Gastroesophageal sphincter (tissue), 4 donors: ENCODE data around the gene PROZ. TPM values are rescaled to one million over a fixed set of nuclear protein-coding genes. Genes with fewer than 3 reads are reported as not detected.

Experiments
- ATAC-seq: fragments of 150-250 bp; one replicate; pipeline ENCODE4 v1.9.1; 2016; ENCODE audit warnings: mild to moderate bottlenecking, moderate library complexity
- H3K27ac ChIP-seq, 4 donors: fragments of 200-600 bp; sonication (generic) in 3 of 4; 1 replicate in 3 of 4; 2 replicates in 1 of 4; pipeline ENCODE4 v1.5.1; 2016 to 2019
- H3K27me3 ChIP-seq: fragments of 200-600 bp; sonication (generic); one replicate; pipeline ENCODE4 v1.5.1; 2019
- H3K36me3 ChIP-seq, 2 donors: fragments of 200-600 bp; sonication (generic); one replicate each; pipeline ENCODE4 v1.5.1; 2019; ENCODE audit warnings: control low read depth in 1 of 2
- H3K4me1 ChIP-seq, 3 donors: fragments of 200-600 bp; sonication (generic); 1 replicate in 2 of 3; 2 replicates in 1 of 3; pipeline ENCODE4 v1.5.1; 2016 to 2019; ENCODE audit warnings: control low read depth in 2 of 3
- H3K4me3 ChIP-seq, 2 donors: fragments of 200-600 bp; sonication (generic); one replicate each; pipeline ENCODE4 v1.5.1; 2019; ENCODE audit warnings: mild to moderate bottlenecking in 1 of 2, moderate library complexity in 1 of 2
- H3K9me3 ChIP-seq, 3 donors: fragments of 200-600 bp; sonication (generic); one replicate each; pipeline ENCODE4 v1.5.1; 2017 to 2019; ENCODE audit warnings: control low read depth in 2 of 3
- EP300 ChIP-seq: sonication (generic); formaldehyde crosslinking; IDR thresholded peaks from one replicate; pipeline ENCODE4 v1.6.1; 2017; ENCODE audit warnings: antibody characterized with exemption, mild to moderate bottlenecking
- POLR2A ChIP-seq, 2 donors: fragments of 450-650 bp; IDR thresholded peaks; one replicate each; pipeline ENCODE4 v1.6.1; 2017; ENCODE audit warnings: antibody characterized with exemption in 2 of 2, mild to moderate bottlenecking in 2 of 2, moderate library complexity in 1 of 2
- POLR2AphosphoS5 ChIP-seq: sonication (generic); formaldehyde crosslinking; IDR thresholded peaks from one replicate; pipeline ENCODE4 v1.6.1; 2017; ENCODE audit warnings: antibody characterized with exemption
- WGBS, 2 donors: methylation state at CpG; one replicate each; pipeline ENCODE4 v1.1.5; 2018; ENCODE audit warnings: low coverage in 1 of 2; 5-methylcytosine and 5-hydroxymethylcytosine counted together
- total RNA-seq, 4 donors: library from RNA; depleted of rRNA; stranded (reverse); fragments of >200 nt; gene quantifications; one replicate each; pipeline ENCODE4 v1.1.0, GENCODE V29; 2016
- TF ChIP-seq, protein P1 (sequence below), 4 experiments: fragments of 200-600 bp in 2 of 4; fragments of 450-650 bp in 2 of 4; sonication (generic) in 1 of 4; IDR thresholded peaks; one replicate each; pipeline ENCODE4 v1.5.1; 2017 to 2019; ENCODE audit warnings: antibody characterized with exemption in 4 of 4, mild to moderate bottlenecking in 2 of 4, moderate library complexity in 2 of 4

PROZ gene
- total RNA-seq, 4 donors from 2014 or later: not detected

DNA sequence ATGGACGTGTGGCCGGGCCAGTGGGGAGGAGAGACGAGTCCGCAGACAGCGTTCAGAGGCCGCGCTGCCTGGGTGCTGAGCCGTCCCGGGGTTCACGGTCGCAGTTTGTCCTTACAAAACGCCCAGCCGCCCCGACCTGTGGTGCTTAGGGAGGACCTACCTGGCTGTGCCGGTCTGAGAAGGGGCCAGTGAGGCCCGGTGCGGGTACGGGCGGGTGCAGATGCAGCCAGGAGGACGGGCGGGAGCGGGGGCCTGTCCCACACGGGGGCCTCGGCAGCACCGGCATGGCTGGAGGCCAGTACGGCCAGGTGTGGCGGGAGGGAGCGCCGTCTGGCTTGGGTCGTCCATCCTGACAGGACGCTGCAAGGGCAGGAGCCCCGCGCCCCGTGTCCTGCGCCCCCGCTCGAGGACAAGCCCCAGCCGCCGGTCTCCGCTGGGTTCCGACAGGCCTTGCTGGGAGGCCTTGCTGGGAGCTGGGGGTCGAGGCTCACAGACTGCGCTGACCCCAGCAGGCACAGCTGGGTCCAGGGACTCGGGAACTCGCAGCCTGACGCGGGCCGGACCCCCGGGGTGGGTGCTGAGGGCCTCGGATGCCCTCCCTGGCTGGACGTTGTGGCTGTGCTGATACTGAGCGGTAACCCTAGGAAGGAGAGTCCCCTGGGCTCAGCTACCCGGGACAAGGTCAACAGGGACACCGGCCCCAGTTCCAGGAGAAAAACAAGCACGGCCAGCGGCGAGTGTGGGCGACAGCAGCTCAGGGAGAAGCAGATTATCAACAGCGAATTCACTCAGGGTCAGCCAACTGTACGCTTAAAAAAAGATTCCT lies 5.3 kb upstream of the PROZ start:
- H3K27ac ChIP-seq: peak overlapping the region; percentile 17 to 83 (median 80)

DNA sequence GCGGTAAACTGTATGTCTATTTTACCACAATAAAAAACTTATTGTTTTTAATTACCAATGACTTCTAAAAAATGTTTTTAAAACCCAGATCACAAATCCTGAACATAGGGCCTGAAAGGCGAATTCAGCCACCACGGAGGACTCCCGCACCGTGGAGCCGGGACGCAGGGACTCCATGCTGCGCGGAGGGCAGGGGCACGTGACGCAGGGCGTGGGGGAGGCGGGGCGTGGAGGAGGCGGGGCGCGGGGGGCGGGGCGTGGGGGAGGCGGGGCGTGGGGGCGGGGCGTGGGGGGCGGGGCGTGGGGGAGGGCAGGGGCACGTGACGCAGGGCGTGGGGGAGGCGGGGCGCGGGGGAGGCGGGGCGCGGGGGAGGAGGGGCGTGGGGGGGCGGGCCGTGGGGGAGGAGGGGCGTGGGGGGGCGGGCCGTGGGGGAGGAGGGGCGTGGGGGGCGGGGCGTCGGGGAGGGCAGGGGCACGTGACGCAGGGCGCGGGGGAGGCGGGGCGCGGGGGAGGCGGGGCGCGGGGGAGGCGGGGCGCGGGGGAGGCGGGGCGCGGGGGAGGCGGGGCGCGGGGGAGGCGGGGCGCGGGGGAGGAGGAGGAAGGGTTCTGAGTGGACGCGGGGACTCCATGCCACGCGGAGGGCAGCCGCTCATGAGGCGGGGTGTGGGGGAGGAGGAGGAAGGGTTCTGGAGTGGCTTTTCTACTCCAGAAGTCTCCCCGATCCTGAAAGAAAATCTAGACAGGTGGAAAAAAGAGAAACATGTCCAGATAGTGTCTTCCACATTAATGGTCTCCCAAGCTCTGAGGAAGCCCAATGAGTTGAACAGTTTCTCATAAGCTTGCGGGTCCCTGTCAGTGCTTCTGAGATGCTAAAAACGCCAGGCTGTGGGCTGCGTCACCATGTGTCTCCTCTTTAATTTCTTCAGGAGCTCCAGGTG lies 4.4 kb upstream of the PROZ start:
- 7% methylated on average over 10 of the region's 76 CpGs; no CpG with 5 or more reads in 1 of the 2 donors for WGBS, 2 donors
- Histone ChIP-seq H3K4me3 (peak overlapping the region; percentile 28 to 44), H3K4me1 (peaks cover 0 to 25% (median 7%) of the 10 kb centered on the region in 3 donors)

More for the DNA sequence above, 5.3 kb upstream of the PROZ start:
- H3K4me1 ChIP-seq: peaks cover 0 to 25% (median 7%) of the 10 kb centered on the region in 3 donors
- peak; percentile 35 for ATAC-seq
- H3K4me3 ChIP-seq: peak overlapping the region; percentile 16 to 44
- H3K9me3 ChIP-seq: no peaks in the 10 kb centered on the region
- WGBS, 2 donors: 9 to 29% methylated on average over 12 to 16 of the region's 60 CpGs
- H3K27me3 ChIP-seq: no peaks in the 10 kb centered on the region
- H3K36me3 ChIP-seq: no peaks in the 10 kb centered on the region
- TF ChIP-seq POLR2AphosphoS5: no peak
- TF ChIP-seq, protein P1, sequence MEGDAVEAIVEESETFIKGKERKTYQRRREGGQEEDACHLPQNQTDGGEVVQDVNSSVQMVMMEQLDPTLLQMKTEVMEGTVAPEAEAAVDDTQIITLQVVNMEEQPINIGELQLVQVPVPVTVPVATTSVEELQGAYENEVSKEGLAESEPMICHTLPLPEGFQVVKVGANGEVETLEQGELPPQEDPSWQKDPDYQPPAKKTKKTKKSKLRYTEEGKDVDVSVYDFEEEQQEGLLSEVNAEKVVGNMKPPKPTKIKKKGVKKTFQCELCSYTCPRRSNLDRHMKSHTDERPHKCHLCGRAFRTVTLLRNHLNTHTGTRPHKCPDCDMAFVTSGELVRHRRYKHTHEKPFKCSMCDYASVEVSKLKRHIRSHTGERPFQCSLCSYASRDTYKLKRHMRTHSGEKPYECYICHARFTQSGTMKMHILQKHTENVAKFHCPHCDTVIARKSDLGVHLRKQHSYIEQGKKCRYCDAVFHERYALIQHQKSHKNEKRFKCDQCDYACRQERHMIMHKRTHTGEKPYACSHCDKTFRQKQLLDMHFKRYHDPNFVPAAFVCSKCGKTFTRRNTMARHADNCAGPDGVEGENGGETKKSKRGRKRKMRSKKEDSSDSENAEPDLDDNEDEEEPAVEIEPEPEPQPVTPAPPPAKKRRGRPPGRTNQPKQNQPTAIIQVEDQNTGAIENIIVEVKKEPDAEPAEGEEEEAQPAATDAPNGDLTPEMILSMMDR (IDR thresholded peaks at IDR 0.05): no peak
- TF ChIP-seq EP300: no peak
- no peak for TF ChIP-seq POLR2A (IDR thresholded peaks at IDR 0.05)

DNA sequence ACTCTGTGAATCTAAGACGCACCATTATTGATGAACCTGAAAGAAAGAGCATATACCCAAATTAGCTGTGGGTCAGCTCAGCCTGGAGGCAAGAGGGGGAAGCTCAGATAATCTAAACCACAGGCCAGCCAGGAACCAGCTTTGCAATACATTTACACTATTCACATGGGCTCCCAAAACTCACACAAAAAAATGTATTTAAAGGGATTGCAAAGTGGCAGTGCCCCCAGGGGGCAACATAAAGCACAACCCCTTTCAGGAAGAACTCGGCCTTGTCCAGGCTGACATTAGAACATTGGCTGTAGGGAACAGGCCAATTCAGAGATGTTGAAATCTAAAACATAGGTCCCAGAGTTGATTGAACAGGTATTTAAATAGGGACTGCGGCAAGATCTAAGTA lies 3.2 kb upstream of the PROZ start:
- no peaks in the 10 kb centered on the region for H3K9me3 ChIP-seq

More for the DNA sequence above, 4.4 kb upstream of the PROZ start:
- H3K9me3 ChIP-seq: no peaks in the 10 kb centered on the region
- peak overlapping the region; percentile 17 to 83 (median 82) for H3K27ac ChIP-seq
- peaks cover 9% of the 10 kb centered on the region for H3K27me3 ChIP-seq
- peak; percentile 77 for ATAC-seq
- TF ChIP-seq POLR2A (IDR thresholded peaks at IDR 0.05) (peak; percentile 31 to 55), EP300 (no peak), POLR2AphosphoS5 (peak; percentile 91)
- no peaks in the 10 kb centered on the region for H3K36me3 ChIP-seq

DNA sequence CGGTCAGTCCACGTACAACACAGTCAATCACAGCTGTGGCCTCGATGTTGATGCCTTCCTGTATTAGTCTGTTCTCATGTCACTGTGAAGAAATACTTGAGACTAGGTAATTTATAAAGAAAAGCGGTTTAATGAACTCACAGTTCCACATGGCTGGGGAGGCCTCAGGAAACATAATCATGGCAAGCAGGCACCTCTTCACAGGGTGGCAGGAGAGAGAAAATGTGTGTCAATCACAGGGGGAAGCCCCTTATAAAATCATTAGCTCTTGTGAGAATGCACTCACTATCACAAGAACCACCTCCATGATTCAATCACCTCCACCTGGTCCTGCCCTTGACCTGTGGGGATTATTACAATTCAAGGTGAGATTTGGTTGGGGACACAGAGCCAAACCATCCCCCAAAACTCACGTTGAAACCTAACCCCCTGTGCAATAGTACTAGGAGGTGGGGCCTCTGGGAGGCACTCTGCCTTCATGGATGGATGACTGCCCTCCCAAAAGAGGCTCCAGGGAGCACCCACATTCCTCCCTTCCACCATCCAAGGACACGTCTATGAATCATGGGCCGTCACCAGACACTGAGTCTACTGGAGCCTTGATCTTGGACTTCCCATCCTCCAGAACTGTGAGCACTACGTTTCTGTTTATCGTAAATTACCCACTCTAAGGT lies 2.3 kb upstream of the PROZ start:
- Histone ChIP-seq H3K4me3 (no peak overlapping the region), H3K4me1 (peaks cover 0 to 25% (median 7%) of the 10 kb centered on the region in 3 donors), H3K27ac (no peak overlapping the region), H3K27me3 (peaks cover 28% of the 10 kb centered on the region), H3K36me3 (no peaks in the 10 kb centered on the region), H3K9me3 (no peaks in the 10 kb centered on the region)
- TF ChIP-seq, protein P1 (IDR thresholded peaks at IDR 0.05): no peak
- TF ChIP-seq POLR2A (IDR thresholded peaks at IDR 0.05) (no peak), POLR2AphosphoS5 (no peak), EP300 (no peak)
- no peak for ATAC-seq
- WGBS, 2 donors: 79 to 84% methylated on average over 7 to 9 of the region's 9 CpGs

More for the DNA sequence above, 3.2 kb upstream of the PROZ start:
- no peak overlapping the region for H3K27ac ChIP-seq
- no peak overlapping the region for H3K4me3 ChIP-seq
- 74 to 100% methylated on average over 1 to 3 of the region's 3 CpGs for WGBS, 2 donors
- H3K4me1 ChIP-seq: peaks cover 0 to 25% (median 7%) of the 10 kb centered on the region in 3 donors
- ATAC-seq: no peak
- H3K27me3 ChIP-seq: peaks cover 19% of the 10 kb centered on the region
- TF ChIP-seq, protein P1 (IDR thresholded peaks at IDR 0.05): no peak
- TF ChIP-seq EP300: no peak
- TF ChIP-seq POLR2A (IDR thresholded peaks at IDR 0.05): no peak
- no peak for TF ChIP-seq POLR2AphosphoS5
- no peaks in the 10 kb centered on the region for H3K36me3 ChIP-seq
